ENCODE results near the gene PXN.

The PXN gene

GRCh38 chr12:120183211-120183631 is 82.3 kb downstream of the PXN start:
- TF ChIP-seq CTCF (conservative IDR thresholded peaks at IDR 0.05; ENCODE audit: low read depth): no peak
- peak overlapping the region; percentile 28 for H3K27ac ChIP-seq
- CTCF ChIA-PET: interaction anchor here (0.6 kb wide), 1 partner anchor 394 kb away, joined by 5 read pairs; no protein-coding TSS in a partner anchor
- no peak for DNase-seq (ENCODE audit: low spot score)
- POLR2A ChIA-PET (ENCODE audit: low non-redundant PET): no interaction called here

- POLR2A ChIA-PET (ENCODE audit: low non-redundant PET): interaction anchor here (1.4 kb wide), 1 partner anchor 19 kb away, joined by 3 read pairs; the partner anchor contains the start of gene RPLP0
- H3K27ac ChIP-seq: peak overlapping the region; percentile 60
- CTCF ChIA-PET: no interaction called here
- DNase-seq (ENCODE audit: low spot score): peak; percentile 47
- no peak for TF ChIP-seq CTCF (conservative IDR thresholded peaks at IDR 0.05; ENCODE audit: low read depth)
These were observed 83.4 kb downstream of the PXN start for GRCh38 chr12:120181991-120182631.

- POLR2A ChIA-PET (ENCODE audit: low non-redundant PET): interaction anchor here (1.4 kb wide), 1 partner anchor 20 kb away, joined by 3 read pairs; the partner anchor contains the start of gene RPLP0
- TF ChIP-seq CTCF (conservative IDR thresholded peaks at IDR 0.05; ENCODE audit: low read depth): no peak
- no peak for DNase-seq (ENCODE audit: low spot score)
- CTCF ChIA-PET: no interaction called here
- H3K27ac ChIP-seq: no peak overlapping the region
These were observed 84.6 kb downstream of the PXN start for GRCh38 chr12:120180975-120181374.

- no peak for DNase-seq (ENCODE audit: low spot score)
- peak overlapping the region; percentile 23; the same call in 1 of the 2 replicates for H3K27ac ChIP-seq
- ChIA-PET CTCF (no interaction called here), POLR2A (ENCODE audit: low non-redundant PET) (no interaction called here)
- no peak for TF ChIP-seq CTCF (conservative IDR thresholded peaks at IDR 0.05; ENCODE audit: low read depth)
These were observed 90.0 kb downstream of the PXN start for GRCh38 chr12:120175537-120175936.

- CTCF ChIA-PET: no interaction called here
- POLR2A ChIA-PET (ENCODE audit: low non-redundant PET): interaction anchor here (0.6 kb wide), 1 partner anchor 32 kb away, joined by 6 read pairs; no protein-coding TSS in a partner anchor
- no peak for DNase-seq (ENCODE audit: low spot score)
- no peak overlapping the region for H3K27ac ChIP-seq
- TF ChIP-seq CTCF (conservative IDR thresholded peaks at IDR 0.05; ENCODE audit: low read depth): no peak
These were observed 90.5 kb downstream of the PXN start for GRCh38 chr12:120175062-120175461.

- no peak overlapping the region for H3K27ac ChIP-seq
- ChIA-PET CTCF (no interaction called here), POLR2A (ENCODE audit: low non-redundant PET) (interaction anchor here (0.5 to 1.3 kb wide), 2 partner anchors 29 to 1690 kb away, joined by 5 read pairs; partner anchors contain the start of gene RPLP0)
- DNase-seq (ENCODE audit: low spot score): no peak
- TF ChIP-seq CTCF (conservative IDR thresholded peaks at IDR 0.05; ENCODE audit: low read depth): no peak
These were observed 93.5 kb downstream of the PXN start for GRCh38 chr12:120172053-120172452.

All from RWPE1 (cell line).